Glutamatergic neuron (in vitro differentiated cells): Measurements from ENCODE around the gene APOL2. TPM values are rescaled to one million over a fixed set of nuclear protein-coding genes. Genes with fewer than 3 reads are reported as not detected.

Experiments
- DNase-seq: peaks from one replicate; pipeline ENCODE4 v3.0.0; 2022
- H3K27ac Mint-ChIP-seq: one replicate; pipeline ENCODE4 v1.8.0; 2020; ENCODE audit warnings: mild to moderate bottlenecking, mixed read lengths, inconsistent platforms; ENCODE audit not compliant: unreplicated experiment
- H3K27me3 Mint-ChIP-seq: one replicate; pipeline ENCODE4 v1.8.0; 2020; ENCODE audit warnings: mild to moderate bottlenecking, moderate library complexity, mixed read lengths, inconsistent platforms; ENCODE audit not compliant: unreplicated experiment
- H3K36me3 Mint-ChIP-seq: one replicate; pipeline ENCODE4 v1.8.0; 2020; ENCODE audit warnings: mild to moderate bottlenecking, mixed read lengths, inconsistent platforms; ENCODE audit not compliant: unreplicated experiment
- H3K4me1 Mint-ChIP-seq: one replicate; pipeline ENCODE4 v1.8.0; 2020; ENCODE audit warnings: mild to moderate bottlenecking, low read depth, mixed read lengths, inconsistent platforms; ENCODE audit not compliant: unreplicated experiment
- H3K4me3 Mint-ChIP-seq: one replicate; pipeline ENCODE4 v1.8.0; 2020; ENCODE audit warnings: mild to moderate bottlenecking, mixed read lengths, inconsistent platforms; ENCODE audit not compliant: unreplicated experiment
- H3K9me3 Mint-ChIP-seq: one replicate; pipeline ENCODE4 v1.8.0; 2020; ENCODE audit warnings: mild to moderate bottlenecking, moderate library complexity, mixed read lengths, inconsistent platforms; ENCODE audit not compliant: unreplicated experiment
- total RNA-seq: library from RNA; stranded (reverse); fragmentation: NEBNext Ultra II Directional; extraction: Animal tissue kit (Norgen Biotek cat#: 25700); gene quantifications from one replicate; pipeline ENCODE4 v1.2.1, GENCODE V29; 2021; ENCODE audit not compliant: unreplicated experiment
- TF ChIP-seq, protein P1 (sequence below): fragments of 200-600 bp; sonication (generic); IDR thresholded peaks from one replicate; pipeline ENCODE4 v1.5.0; 2021; ENCODE audit not compliant: partially characterized antibody, unreplicated experiment

Gene APOL2
- total RNA-seq, 1 donor from 2014 or later, result not detected

DNA sequence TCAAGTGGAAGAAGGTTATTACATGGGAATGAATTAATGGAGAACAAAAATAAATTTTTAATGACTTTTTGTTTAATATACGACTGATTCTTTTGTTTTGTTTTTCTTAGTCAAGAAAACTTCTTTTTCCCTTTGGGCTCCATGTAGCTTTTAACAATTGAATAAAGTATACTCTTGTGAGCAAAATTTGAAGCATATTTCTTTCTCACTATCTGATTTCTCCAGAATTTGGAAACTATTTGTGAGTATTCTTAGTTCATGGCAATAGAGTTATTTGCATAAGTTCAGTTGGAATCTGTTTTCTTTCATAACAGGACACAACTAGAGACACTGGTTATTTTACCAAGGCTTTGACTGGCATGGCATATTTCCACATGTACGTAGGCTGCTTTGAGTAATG lies 9.8 kb upstream of the APOL2 start:
- DNase-seq, result no peak
- peaks cover 4% of the 10 kb centered on the region for H3K27me3 Mint-ChIP-seq
- peaks cover 10% of the 10 kb centered on the region for H3K9me3 Mint-ChIP-seq
- no peak overlapping the region for H3K4me3 Mint-ChIP-seq
- H3K4me1 Mint-ChIP-seq, result no peaks in the 10 kb centered on the region
- H3K36me3 Mint-ChIP-seq, result peaks cover 29% of the 10 kb centered on the region
- no peak overlapping the region for H3K27ac Mint-ChIP-seq
- TF ChIP-seq, protein P1, sequence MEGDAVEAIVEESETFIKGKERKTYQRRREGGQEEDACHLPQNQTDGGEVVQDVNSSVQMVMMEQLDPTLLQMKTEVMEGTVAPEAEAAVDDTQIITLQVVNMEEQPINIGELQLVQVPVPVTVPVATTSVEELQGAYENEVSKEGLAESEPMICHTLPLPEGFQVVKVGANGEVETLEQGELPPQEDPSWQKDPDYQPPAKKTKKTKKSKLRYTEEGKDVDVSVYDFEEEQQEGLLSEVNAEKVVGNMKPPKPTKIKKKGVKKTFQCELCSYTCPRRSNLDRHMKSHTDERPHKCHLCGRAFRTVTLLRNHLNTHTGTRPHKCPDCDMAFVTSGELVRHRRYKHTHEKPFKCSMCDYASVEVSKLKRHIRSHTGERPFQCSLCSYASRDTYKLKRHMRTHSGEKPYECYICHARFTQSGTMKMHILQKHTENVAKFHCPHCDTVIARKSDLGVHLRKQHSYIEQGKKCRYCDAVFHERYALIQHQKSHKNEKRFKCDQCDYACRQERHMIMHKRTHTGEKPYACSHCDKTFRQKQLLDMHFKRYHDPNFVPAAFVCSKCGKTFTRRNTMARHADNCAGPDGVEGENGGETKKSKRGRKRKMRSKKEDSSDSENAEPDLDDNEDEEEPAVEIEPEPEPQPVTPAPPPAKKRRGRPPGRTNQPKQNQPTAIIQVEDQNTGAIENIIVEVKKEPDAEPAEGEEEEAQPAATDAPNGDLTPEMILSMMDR, result no peak

DNA sequence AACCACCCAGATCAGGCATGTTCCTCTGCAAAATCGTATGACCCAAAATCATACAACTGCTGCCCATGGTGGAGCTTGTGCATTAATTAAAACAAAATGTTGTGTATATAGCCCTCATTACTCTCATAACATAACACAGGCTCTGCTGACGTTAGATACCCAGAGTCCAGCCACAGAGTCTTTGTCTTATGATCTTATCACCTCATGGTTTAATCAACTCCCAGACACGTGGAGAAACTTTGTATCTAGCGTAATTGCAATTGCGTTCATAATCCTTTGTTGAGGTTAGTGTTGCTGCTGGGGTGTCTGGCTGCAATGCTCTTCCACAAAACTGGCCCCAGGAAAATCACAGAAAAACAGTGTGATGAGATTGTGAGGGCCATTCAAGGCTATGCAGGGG lies 8.6 kb upstream of the APOL2 start:
- peaks cover 36% of the 10 kb centered on the region for H3K36me3 Mint-ChIP-seq
- peaks cover 14% of the 10 kb centered on the region for H3K9me3 Mint-ChIP-seq
- no peak for DNase-seq

GRCh38 chr22:36246718-36247117 lies 7.4 kb upstream of the APOL2 start:
- Mint-ChIP-seq H3K36me3 (peaks cover 43% of the 10 kb centered on the region), H3K4me1 (no peaks in the 10 kb centered on the region), H3K4me3 (no peak overlapping the region), H3K27me3 (peaks cover 2% of the 10 kb centered on the region), H3K9me3 (peaks cover 19% of the 10 kb centered on the region), H3K27ac (no peak overlapping the region)
- TF ChIP-seq, protein P1, result no peak
- no peak for DNase-seq

More for the DNA sequence above, 8.6 kb upstream of the APOL2 start:
- H3K27ac Mint-ChIP-seq, result no peak overlapping the region
- TF ChIP-seq, protein P1, result no peak
- H3K4me1 Mint-ChIP-seq, result no peaks in the 10 kb centered on the region
- H3K27me3 Mint-ChIP-seq, result peaks cover 4% of the 10 kb centered on the region
- H3K4me3 Mint-ChIP-seq, result no peak overlapping the region

DNA sequence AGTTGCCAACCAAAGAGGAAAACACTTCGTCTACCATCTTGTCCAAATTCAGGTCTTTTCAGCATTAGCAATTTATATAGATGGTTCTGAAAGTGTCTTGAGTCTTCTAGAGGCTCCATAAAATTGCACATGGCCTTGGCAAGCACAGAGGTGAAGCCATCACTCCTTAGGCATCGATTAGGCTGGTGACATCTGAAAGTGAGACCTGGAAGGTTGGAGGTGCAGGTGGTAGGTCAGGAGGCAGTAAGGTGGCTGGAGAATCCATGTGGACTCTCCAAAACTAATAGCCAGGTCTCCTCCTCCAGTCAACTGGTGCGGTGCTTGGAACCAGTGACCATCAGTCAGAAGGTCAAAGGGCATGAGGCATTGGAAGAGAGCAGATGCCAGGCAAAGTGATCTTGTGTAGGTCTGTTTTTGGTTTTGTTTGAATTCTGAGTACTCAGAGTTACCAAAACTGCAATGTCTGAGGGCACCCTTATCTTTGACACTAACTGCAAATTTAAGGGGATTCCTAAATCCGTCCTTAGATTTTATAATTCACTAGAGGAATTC lies 6.6 kb upstream of the APOL2 start:
- peaks cover 43% of the 10 kb centered on the region for H3K36me3 Mint-ChIP-seq
- H3K27me3 Mint-ChIP-seq, result peaks cover 2% of the 10 kb centered on the region
- H3K4me1 Mint-ChIP-seq, result no peaks in the 10 kb centered on the region
- peaks cover 19% of the 10 kb centered on the region for H3K9me3 Mint-ChIP-seq
- no peak overlapping the region for H3K4me3 Mint-ChIP-seq
- H3K27ac Mint-ChIP-seq, result no peak overlapping the region
- DNase-seq, result no peak
- TF ChIP-seq, protein P1, result no peak

GRCh38 chr22:36244522-36245391 lies 5.4 kb upstream of the APOL2 start:
- peaks cover 38% of the 10 kb centered on the region for H3K36me3 Mint-ChIP-seq
- H3K4me1 Mint-ChIP-seq, result no peaks in the 10 kb centered on the region
- TF ChIP-seq, protein P1, result no peak
- no peak overlapping the region for H3K4me3 Mint-ChIP-seq
- no peak overlapping the region for H3K27ac Mint-ChIP-seq
- H3K27me3 Mint-ChIP-seq, result peaks cover 2% of the 10 kb centered on the region
- no peak for DNase-seq
- H3K9me3 Mint-ChIP-seq, result peaks cover 19% of the 10 kb centered on the region
